Left lung (tissue), 10 donors: ENCODE results near the gene FAM13A. TPM values are rescaled to one million over a fixed set of nuclear protein-coding genes. Genes with fewer than 3 reads are reported as not detected.

Experiments used
- ATAC-seq: fragments of 200-7000 bp; cut with Tn5 transposase; one replicate; pipeline ENCODE4 v1.9.1; 2020; ENCODE audit warnings: moderate library complexity
- DNase-seq, 4 donors: peaks; one replicate each; pipeline ENCODE4 v3.0.0-alpha.2; 2013 to 2020
- H3K27ac ChIP-seq, 2 donors: fragments of 200-600 bp; sonication (generic) in 1 of 2; one replicate each; pipeline versions ENCODE4 v1.5.0 to v1.8.0; 2020 to 2021
- H3K27me3 ChIP-seq, 2 donors: fragments of 200-600 bp; sonication (generic) in 1 of 2; one replicate each; pipeline versions ENCODE4 v1.5.0 to v1.8.0; 2020 to 2021
- H3K36me3 ChIP-seq, 2 donors: fragments of 200-600 bp; sonication (generic) in 1 of 2; one replicate each; pipeline versions ENCODE4 v1.5.0 to v1.8.0; 2020 to 2021
- H3K4me1 ChIP-seq, 2 donors: fragments of 200-600 bp; one replicate each; pipeline ENCODE4 v1.8.0; 2021
- H3K4me3 ChIP-seq, 2 donors: fragments of 200-600 bp; sonication (generic) in 1 of 2; one replicate each; pipeline versions ENCODE4 v1.5.0 to v1.8.0; 2020 to 2021; ENCODE audit warnings: mild to moderate bottlenecking in 1 of 2
- H3K9me3 ChIP-seq, 2 donors: fragments of 200-600 bp; sonication (generic) in 1 of 2; one replicate each; pipeline versions ENCODE4 v1.5.0 to v1.8.0; 2020 to 2021
- CTCF ChIP-seq, 2 donors: fragments of 200-600 bp; sonication (generic) in 1 of 2; IDR thresholded peaks; one replicate each; pipeline versions ENCODE4 v1.5.0 to v1.8.0; 2021; ENCODE audit warnings: antibody characterized with exemption in 2 of 2
- intact Hi-C, 2 donors: fragments of 100-400 bp; cut with DNase I; formaldehyde crosslinking; loops; one replicate each; pipeline versions ENCODE4 v1.11.2 to v1.14.2; 2022
- polyA plus RNA-seq, 6 donors: library from polyadenylated mRNA; unstranded; fragments of 120-200 nt; gene quantifications; one replicate each; pipeline ENCODE4 v1.2.1, GENCODE V29; 2013; ENCODE audit not compliant: insufficient read length in 6 of 6
- total RNA-seq, 2 donors: library from RNA; stranded (reverse); fragmentation: NEBNext Ultra II Directional; extraction: Animal tissue kit (Norgen Biotek cat#: 25700); gene quantifications; one replicate each; pipeline ENCODE4 v1.2.1, GENCODE V29; 2021
- donor health status: DM: no; HTN: yes; CAD: no.
- donor health status: DM: no; HTN: no; CAD: no.

Gene FAM13A
- total and polyA plus RNA-seq, 8 donors: 22.2 to 69.5 (median 52.2) TPM

DNA sequence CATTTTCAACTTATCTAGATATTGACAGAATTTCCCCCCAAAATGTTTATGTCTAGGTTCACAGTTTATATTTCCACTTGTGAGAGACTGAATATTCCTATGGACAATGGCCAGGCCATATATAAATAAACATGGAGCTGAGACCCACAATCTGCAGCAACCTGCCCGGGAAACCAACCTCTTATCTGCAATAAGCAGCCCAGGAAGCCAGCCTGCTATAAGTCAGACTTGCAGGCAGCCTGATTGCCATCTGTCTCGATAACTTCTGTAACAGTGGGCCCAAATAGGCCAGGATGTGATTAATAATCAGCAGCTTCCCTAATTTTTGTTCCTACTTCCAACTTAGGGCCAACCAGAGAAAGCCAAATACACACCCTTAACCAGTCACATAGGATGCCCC is 354.2 kb downstream of the FAM13A start:
- Histone ChIP-seq H3K27me3 (no peaks in the 10 kb centered on the region), H3K27ac (no peak overlapping the region), H3K4me3 (no peak overlapping the region), H3K9me3 (no peaks in the 10 kb centered on the region), H3K4me1 (no peaks in the 10 kb centered on the region), H3K36me3 (peaks cover 0 to 50% of the 10 kb centered on the region in 2 donors)
- no peak for DNase-seq
- no peak for TF ChIP-seq CTCF (IDR thresholded peaks at IDR 0.05)
- ATAC-seq: no peak
- intact Hi-C loops: loop anchor here in 1 of 2 donors (10.0 kb wide), 1 partner anchor 322 kb away; no protein-coding TSS in a partner anchor

- no peak for ATAC-seq
- Histone ChIP-seq H3K4me1 (no peaks in the 10 kb centered on the region), H3K4me3 (no peak overlapping the region), H3K9me3 (no peaks in the 10 kb centered on the region), H3K27me3 (no peaks in the 10 kb centered on the region), H3K27ac (no peak overlapping the region), H3K36me3 (peaks cover 0 to 32% of the 10 kb centered on the region in 2 donors)
- no peak for DNase-seq
- TF ChIP-seq CTCF (IDR thresholded peaks at IDR 0.05): no peak
- intact Hi-C loops: no loop called here
Observed at GRCh38 chr4:88698519-88698918, 358.5 kb downstream of the FAM13A start.

- DNase-seq (peak; percentile 36 to 84 (median 68)), ATAC-seq (peak; percentile 92)
- Histone ChIP-seq H3K27ac (peak within 1 kb of the TSS; percentile 43 to 58), H3K9me3 (no peaks in the 10 kb centered on the region), H3K36me3 (peaks cover 0 to 29% of the 10 kb centered on the region in 2 donors), H3K4me1 (no peaks in the 10 kb centered on the region), H3K4me3 (peak within 1 kb of the TSS; percentile 38 to 54), H3K27me3 (no peaks in the 10 kb centered on the region)
- TF ChIP-seq CTCF (IDR thresholded peaks at IDR 0.05): no peak
- intact Hi-C loops: no loop called here
Observed at GRCh38 chr4:88697588-88698329, 359.2 kb downstream of the FAM13A start, which contains the start of gene NAP1L5. Gene NAP1L5 (minus strand): TSS chr4:88697829. CDS start chr4:88697754, 75 bp downstream.

GRCh38 chr4:88697141-88697540 is 359.8 kb downstream of the FAM13A start:
- Histone ChIP-seq H3K9me3 (no peaks in the 10 kb centered on the region), H3K27me3 (no peaks in the 10 kb centered on the region), H3K27ac (peak overlapping the region; percentile 43 to 58), H3K4me1 (no peaks in the 10 kb centered on the region), H3K36me3 (peaks cover 0 to 25% of the 10 kb centered on the region in 2 donors), H3K4me3 (peak overlapping the region; percentile 38 to 54)
- ATAC-seq: peak; percentile 58
- intact Hi-C loops: no loop called here
- DNase-seq: peak in 1 of 4 donors; percentile 57
- no peak for TF ChIP-seq CTCF (IDR thresholded peaks at IDR 0.05)

DNA sequence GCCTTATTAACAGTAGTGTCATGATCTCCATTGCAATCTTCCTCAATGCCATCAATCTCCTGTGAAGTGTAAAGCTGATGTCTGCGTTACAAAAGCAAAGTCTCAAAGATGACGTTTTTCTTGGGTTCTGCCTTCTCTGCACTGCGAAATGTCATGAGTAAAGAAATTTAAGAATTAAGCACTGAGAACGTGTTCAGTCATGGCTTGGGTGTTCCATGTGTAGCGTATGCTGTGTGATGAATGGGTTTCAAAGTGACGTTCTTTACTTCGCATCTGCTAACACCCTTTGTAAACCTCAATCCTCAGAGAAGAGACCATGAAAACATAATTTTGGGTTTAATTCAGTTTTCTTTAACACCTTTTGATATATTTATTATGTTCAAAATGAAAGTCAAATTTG is 360.4 kb downstream of the FAM13A start:
- ATAC-seq (no peak), DNase-seq (no peak)

More for the DNA sequence above, 360.4 kb downstream of the FAM13A start:
- peak overlapping the region in 1 of 2 donors; percentile 54 for H3K4me3 ChIP-seq
- H3K27ac ChIP-seq: no peak overlapping the region
- no peaks in the 10 kb centered on the region for H3K4me1 ChIP-seq
- H3K27me3 ChIP-seq: no peaks in the 10 kb centered on the region
- intact Hi-C loops: no loop called here
- TF ChIP-seq CTCF (IDR thresholded peaks at IDR 0.05): no peak
- peaks cover 0 to 27% of the 10 kb centered on the region in 2 donors for H3K36me3 ChIP-seq
- H3K9me3 ChIP-seq: no peaks in the 10 kb centered on the region
